Omental fat pad (tissue), 4 donors: ENCODE results near the gene XPO4. TPM values are rescaled to one million over a fixed set of nuclear protein-coding genes. Genes with fewer than 3 reads are reported as not detected.

ENCODE experiments used
- ATAC-seq: fragments of 150-250 bp; one replicate; pipeline ENCODE4 v1.9.1; 2016; ENCODE audit warnings: mild to moderate bottlenecking, moderate library complexity; ENCODE audit not compliant: low FRiP score
- DNase-seq: peaks from one replicate; pipeline ENCODE4 v3.0.0-alpha.2; 2019; ENCODE audit warnings: low spot score
- total RNA-seq, 4 donors: library from RNA; depleted of rRNA; stranded (reverse); fragments of >200 nt; gene quantifications; one replicate each; pipeline ENCODE4 v1.1.0, GENCODE V29; 2016
- TF ChIP-seq, protein P1 (sequence below), 3 donors: fragments of 450-650 bp; IDR thresholded peaks; one replicate each; pipeline ENCODE4 v1.5.1; 2016 to 2017; ENCODE audit warnings: antibody characterized with exemption in 3 of 3, mild to moderate bottlenecking in 3 of 3, moderate library complexity in 2 of 3

XPO4 gene
- total RNA-seq, 4 donors from 2014 or later, result 14.5 to 24.5 (median 15.1) TPM

DNA sequence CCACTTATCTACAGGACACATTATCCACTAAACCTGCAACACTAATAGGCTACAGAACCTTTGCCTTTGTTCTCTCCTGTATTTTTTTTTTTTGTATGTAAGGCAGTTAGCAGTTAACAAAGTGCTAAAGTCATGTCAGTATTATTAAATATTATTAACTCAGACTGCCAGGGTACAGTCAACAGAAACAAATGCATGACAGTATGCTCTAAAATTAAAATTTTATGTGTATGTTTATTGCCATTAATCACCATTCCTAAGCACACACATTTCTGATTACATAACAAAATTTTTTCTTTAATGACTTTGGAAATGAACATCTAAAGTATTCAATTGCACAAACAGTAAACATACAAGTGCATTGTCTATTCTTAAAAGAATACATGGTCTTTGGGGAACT, 41.7 kb downstream of the XPO4 start:
- TF ChIP-seq, protein P1, sequence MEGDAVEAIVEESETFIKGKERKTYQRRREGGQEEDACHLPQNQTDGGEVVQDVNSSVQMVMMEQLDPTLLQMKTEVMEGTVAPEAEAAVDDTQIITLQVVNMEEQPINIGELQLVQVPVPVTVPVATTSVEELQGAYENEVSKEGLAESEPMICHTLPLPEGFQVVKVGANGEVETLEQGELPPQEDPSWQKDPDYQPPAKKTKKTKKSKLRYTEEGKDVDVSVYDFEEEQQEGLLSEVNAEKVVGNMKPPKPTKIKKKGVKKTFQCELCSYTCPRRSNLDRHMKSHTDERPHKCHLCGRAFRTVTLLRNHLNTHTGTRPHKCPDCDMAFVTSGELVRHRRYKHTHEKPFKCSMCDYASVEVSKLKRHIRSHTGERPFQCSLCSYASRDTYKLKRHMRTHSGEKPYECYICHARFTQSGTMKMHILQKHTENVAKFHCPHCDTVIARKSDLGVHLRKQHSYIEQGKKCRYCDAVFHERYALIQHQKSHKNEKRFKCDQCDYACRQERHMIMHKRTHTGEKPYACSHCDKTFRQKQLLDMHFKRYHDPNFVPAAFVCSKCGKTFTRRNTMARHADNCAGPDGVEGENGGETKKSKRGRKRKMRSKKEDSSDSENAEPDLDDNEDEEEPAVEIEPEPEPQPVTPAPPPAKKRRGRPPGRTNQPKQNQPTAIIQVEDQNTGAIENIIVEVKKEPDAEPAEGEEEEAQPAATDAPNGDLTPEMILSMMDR (IDR thresholded peaks at IDR 0.05), result no peak
- ATAC-seq (no peak), DNase-seq (no peak)

DNA sequence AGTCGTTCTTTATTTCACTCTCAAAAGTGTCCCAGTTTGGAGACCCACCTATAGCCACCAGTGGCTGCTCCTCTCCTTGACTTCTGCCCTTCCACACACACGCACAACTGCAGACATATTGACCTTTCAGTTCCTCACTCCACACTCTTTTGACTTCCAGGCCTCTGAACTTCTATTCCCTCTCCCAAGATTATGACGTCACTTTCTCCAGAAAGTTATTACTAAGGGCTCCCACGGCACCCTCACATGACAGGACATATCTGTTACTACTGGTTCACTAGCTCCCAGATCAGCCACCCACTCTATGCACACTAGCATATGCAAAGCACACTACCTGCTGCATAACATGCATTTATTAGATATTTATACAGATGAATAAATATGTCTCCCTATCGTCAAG, 45.9 kb downstream of the XPO4 start:
- ATAC-seq (no peak), DNase-seq (no peak)
- TF ChIP-seq, protein P1 (IDR thresholded peaks at IDR 0.05), result no peak

GRCh38 chr13:20851844-20852402, 50.6 kb downstream of the XPO4 start:
- no peak for ATAC-seq
- TF ChIP-seq, protein P1 (IDR thresholded peaks at IDR 0.05), result no peak
- DNase-seq, result no peak

GRCh38 chr13:20848944-20849343, 53.6 kb downstream of the XPO4 start:
- no peak for DNase-seq
- no peak for ATAC-seq
- TF ChIP-seq, protein P1 (IDR thresholded peaks at IDR 0.05), result no peak

GRCh38 chr13:20848203-20848602, 54.3 kb downstream of the XPO4 start:
- TF ChIP-seq, protein P1 (IDR thresholded peaks at IDR 0.05), result no peak
- ATAC-seq (no peak), DNase-seq (no peak)

GRCh38 chr13:20847296-20847695, 55.2 kb downstream of the XPO4 start:
- no peak for ATAC-seq
- TF ChIP-seq, protein P1 (IDR thresholded peaks at IDR 0.05), result no peak

DNA sequence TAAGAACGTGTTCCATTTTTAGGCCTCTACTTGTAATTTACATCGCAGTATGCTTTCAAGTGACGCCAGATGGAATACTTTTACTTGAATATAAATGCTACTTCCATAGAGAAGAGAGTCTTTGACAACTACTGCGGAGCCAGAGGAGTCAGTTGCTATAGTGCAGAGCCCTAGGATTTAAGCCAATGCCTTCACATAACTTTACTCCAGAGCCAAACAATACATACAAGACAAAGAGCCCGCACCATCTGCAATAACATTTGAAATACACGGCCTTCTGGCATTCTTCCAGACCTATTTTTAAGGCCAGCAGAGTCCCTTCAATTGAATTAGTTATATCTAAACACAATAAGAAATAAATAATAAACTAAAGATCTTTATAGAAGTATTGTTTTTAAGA, 59.4 kb downstream of the XPO4 start:
- TF ChIP-seq, protein P1 (IDR thresholded peaks at IDR 0.05), result no peak
- ATAC-seq (no peak), DNase-seq (no peak)

More at GRCh38 chr13:20847296-20847695, 55.2 kb downstream of the XPO4 start:
- DNase-seq, result no peak
